22Rv1 (cell line): ENCODE results near the gene RPLP2.

Experiments used
- CTCF ChIP-seq: fragments of 450-650 bp; IDR thresholded peaks from 2 replicates; pipeline ENCODE4 v1.5.1; 2017; ENCODE audit warnings: mild to moderate bottlenecking
- ZFX ChIP-seq: fragments of 450-650 bp; IDR thresholded peaks from 2 replicates; pipeline ENCODE4 v1.6.1; 2017; ENCODE audit warnings: antibody characterized with exemption, borderline replicate concordance

- TF ChIP-seq CTCF (no peak), ZFX (no peak)
These were observed 36.2 kb downstream of the RPLP2 start for GRCh38 chr11:845872-846495.
